Measurements from ENCODE around the gene PARP14. TPM values are rescaled to one million over a fixed set of nuclear protein-coding genes. Genes with fewer than 3 reads are reported as not detected.
"Not testable (repeated sequence)": the region's sequence is repeated elsewhere in the genome, so short reads cannot be mapped to it uniquely, and the experiment has no call there.

PARP14 gene
- total and polyA plus RNA-seq, 4 donors = 13.9 to 40.3 (median 24.7) TPM

DNA sequence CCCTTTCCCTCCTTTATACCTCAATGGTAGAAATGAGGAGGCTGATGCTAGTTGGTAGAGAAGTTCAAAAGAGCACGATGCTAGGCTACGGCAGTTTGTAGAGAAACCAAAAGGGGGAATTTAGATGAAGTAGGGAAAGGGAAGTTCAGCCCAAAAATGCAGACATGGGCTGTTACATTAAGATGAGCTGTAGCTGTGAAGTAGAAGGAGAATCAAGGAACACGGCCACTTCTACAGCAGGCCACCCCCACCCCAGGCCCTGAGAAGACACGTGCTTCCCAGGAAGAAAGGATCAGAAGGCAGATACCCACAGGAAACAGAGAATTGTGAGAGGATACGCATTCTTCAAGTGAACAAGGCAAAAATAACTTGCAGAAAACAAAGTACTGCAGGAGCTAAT, 2.1 kb upstream of the PARP14 start:
- 93% methylated on average over 3 of the region's 5 CpGs for WGBS (ENCODE audit: insufficient coverage)
- H3K36me3 ChIP-seq (ENCODE audit: control insufficient read depth, insufficient read depth, low read length) = no peaks in the 10 kb centered on the region
- peaks cover 22% of the 10 kb centered on the region for H3K27me3 ChIP-seq (ENCODE audit: control insufficient read depth, insufficient read depth, low read length)
- H3K27ac ChIP-seq (ENCODE audit: low read depth, low read length) = no peak overlapping the region
- H3K9me3 ChIP-seq (ENCODE audit: control insufficient read depth, insufficient read depth, low read length) = no peaks in the 10 kb centered on the region
- H3K4me1 ChIP-seq (ENCODE audit: control insufficient read depth, insufficient read depth, low read length) = peaks cover 26% of the 10 kb centered on the region
- DNase-seq (ENCODE audit: low read depth in 4 of 6, low spot score in 6 of 6) = no peak
- no peak overlapping the region for H3K4me3 ChIP-seq (ENCODE audit: low read depth, low read length)

DNA sequence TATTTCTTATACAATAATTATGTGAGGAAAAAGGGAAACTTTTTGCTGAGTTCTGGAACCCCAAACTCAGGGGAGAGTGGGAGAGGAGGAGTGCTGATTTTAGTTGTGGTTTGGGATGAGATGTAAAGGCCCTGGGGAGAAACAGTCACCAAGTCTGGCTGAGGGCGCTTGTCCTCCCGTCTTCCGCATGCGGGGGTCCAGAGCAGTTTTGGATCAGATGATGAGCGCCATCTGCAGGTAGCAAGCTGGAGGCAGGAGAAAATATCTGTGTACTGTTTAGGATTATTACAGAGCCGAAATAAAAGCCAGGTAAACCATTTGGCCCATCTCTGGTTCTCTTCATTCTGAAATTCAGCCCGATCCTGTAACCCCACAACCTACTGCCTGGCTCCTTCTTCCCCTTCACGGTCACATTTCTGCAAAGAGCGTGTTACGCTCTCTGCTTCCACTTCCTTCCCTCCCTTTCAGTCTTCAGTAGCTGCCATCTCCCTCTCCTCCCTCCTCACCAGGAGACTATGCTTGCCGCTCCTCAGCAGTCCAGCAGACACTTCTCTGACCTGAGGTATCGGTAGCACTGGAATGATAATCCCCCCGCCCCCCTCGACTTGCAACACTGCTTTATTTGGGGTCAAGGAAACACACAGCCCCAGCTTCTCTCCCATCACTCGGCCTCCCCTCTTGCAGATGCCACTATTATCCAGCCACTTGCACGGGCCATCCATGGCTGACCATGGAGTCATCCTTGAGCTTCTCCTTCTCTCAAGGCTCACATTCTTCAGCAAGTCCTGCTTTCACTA, 1.4 kb upstream of the PARP14 start:
- Histone ChIP-seq H3K27me3 (ENCODE audit: control insufficient read depth, insufficient read depth, low read length) (peaks cover 22% of the 10 kb centered on the region), H3K9me3 (ENCODE audit: control insufficient read depth, insufficient read depth, low read length) (no peaks in the 10 kb centered on the region), H3K4me3 (ENCODE audit: low read depth, low read length) (peak overlapping the region; percentile 29), H3K27ac (ENCODE audit: low read depth, low read length) (peak overlapping the region; percentile 91), H3K4me1 (ENCODE audit: control insufficient read depth, insufficient read depth, low read length) (peaks cover 26% of the 10 kb centered on the region), H3K36me3 (ENCODE audit: control insufficient read depth, insufficient read depth, low read length) (no peaks in the 10 kb centered on the region)
- 16% methylated on average over 15 of the region's 16 CpGs for WGBS (ENCODE audit: insufficient coverage)
- peak in 4 of 6 donors; percentile 38 to 84 (median 66) for DNase-seq (ENCODE audit: low read depth in 4 of 6, low spot score in 6 of 6)

DNA sequence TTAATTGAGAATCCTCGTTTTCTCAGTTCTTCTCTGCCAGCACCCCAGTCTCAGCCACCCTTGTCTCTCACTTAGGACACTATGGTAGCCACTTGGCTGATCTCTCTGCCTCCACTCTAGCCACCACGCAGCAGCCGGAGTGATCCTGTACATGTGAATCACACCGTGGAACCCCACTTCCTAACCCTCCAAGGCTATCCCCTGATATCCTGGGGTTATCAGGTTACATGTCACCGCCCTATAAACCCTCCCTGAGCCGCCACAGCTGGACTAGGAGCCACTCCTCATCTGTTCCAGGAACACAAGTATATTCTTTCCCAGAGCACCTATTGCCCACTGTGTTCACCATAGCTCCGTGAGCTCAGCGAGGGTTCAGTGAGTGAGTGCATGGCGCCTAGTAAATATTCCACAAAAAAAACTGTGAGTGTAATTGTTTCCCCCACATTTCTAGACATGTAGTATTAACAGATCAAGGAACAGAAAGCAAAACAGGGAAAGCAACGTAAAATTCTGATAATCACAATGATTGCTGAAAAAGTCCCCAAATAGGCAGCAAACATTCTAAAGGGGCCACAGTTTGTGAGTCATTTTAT, 661 bp upstream of the PARP14 start:
- Histone ChIP-seq H3K4me3 (ENCODE audit: low read depth, low read length) (peak overlapping the region; percentile 83), H3K9me3 (ENCODE audit: control insufficient read depth, insufficient read depth, low read length) (no peaks in the 10 kb centered on the region), H3K27ac (ENCODE audit: low read depth, low read length) (peak overlapping the region; percentile 91), H3K4me1 (ENCODE audit: control insufficient read depth, insufficient read depth, low read length) (peaks cover 26% of the 10 kb centered on the region), H3K36me3 (ENCODE audit: control insufficient read depth, insufficient read depth, low read length) (no peaks in the 10 kb centered on the region), H3K27me3 (ENCODE audit: control insufficient read depth, insufficient read depth, low read length) (peaks cover 22% of the 10 kb centered on the region)
- WGBS (ENCODE audit: insufficient coverage) = 48% methylated on average over 7 of the region's 10 CpGs
- peak in 1 of 6 donors; percentile 14 for DNase-seq (ENCODE audit: low read depth in 4 of 6, low spot score in 6 of 6)

DNA sequence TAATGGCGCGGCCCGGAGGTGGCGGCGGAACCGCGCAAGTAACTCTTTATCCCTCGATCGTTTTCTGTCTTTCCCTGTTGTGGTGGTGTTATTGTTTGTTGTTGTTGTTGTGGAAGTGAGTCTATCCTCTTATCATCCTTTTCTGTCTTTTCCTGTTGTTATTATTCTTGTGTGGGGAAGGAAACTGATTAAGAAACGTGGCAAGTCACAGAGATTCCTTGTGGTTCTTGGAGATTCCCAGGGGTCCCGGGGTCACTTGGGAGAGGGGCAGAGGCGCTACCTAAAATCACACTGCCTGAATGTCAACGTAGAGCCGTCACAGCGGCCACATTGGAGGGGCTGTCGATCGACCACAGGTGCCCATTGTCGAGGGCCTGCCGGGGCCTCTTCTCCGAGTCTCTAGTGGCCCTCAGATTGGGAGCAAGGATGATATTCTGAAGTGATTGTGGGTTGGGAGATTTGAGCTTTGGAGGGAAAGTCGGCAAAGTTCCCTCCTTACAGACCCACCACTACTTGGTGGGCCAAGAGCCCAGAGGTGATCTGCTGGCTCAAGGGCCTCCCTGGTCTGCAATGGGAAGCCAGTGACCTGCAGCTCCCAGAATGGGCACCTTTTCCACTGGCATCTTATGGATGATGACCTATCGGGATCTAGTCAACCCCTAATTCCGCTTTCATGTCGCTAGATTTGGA, 790 bp downstream of the PARP14 start:
- peak in 1 of 6 donors; percentile 4 for DNase-seq (ENCODE audit: low read depth in 4 of 6, low spot score in 6 of 6)
- 65% methylated on average over 14 of the region's 24 CpGs for WGBS (ENCODE audit: insufficient coverage)
- Histone ChIP-seq H3K9me3 (ENCODE audit: control insufficient read depth, insufficient read depth, low read length) (no peaks in the 10 kb centered on the region), H3K27ac (ENCODE audit: low read depth, low read length) (no peak overlapping the region), H3K27me3 (ENCODE audit: control insufficient read depth, insufficient read depth, low read length) (peaks cover 22% of the 10 kb centered on the region), H3K4me3 (ENCODE audit: low read depth, low read length) (peak overlapping the region; percentile 83), H3K36me3 (ENCODE audit: control insufficient read depth, insufficient read depth, low read length) (no peaks in the 10 kb centered on the region), H3K4me1 (ENCODE audit: control insufficient read depth, insufficient read depth, low read length) (peaks cover 26% of the 10 kb centered on the region)

DNA sequence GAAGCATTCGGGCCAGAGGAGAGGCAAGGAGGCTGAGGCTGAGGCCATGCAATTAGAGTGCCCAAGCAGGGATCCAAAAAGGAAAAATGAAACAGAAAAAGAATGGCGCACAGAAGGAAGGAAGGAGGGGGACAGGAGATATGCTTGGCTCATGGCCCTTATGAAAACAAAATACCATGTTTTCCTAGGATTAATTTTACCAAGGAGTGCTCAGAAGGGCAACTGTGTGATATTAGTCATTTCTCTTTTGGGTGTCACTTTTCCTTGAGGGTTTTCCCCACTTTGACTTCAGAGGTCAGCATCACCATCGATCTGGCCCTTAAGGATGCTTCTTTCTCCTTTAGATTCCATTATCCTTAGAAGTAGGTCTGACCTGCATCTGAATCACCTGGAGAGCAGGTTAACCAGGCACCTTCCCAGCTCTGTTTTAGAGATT, 1.4 kb downstream of the PARP14 start:
- H3K4me1 ChIP-seq (ENCODE audit: control insufficient read depth, insufficient read depth, low read length) = peaks cover 26% of the 10 kb centered on the region
- H3K27me3 ChIP-seq (ENCODE audit: control insufficient read depth, insufficient read depth, low read length) = peaks cover 22% of the 10 kb centered on the region
- no peak overlapping the region for H3K27ac ChIP-seq (ENCODE audit: low read depth, low read length)
- DNase-seq (ENCODE audit: low read depth in 4 of 6, low spot score in 6 of 6) = no peak
- no peak overlapping the region for H3K4me3 ChIP-seq (ENCODE audit: low read depth, low read length)
- no peaks in the 10 kb centered on the region for H3K9me3 ChIP-seq (ENCODE audit: control insufficient read depth, insufficient read depth, low read length)
- H3K36me3 ChIP-seq (ENCODE audit: control insufficient read depth, insufficient read depth, low read length) = no peaks in the 10 kb centered on the region
- 92% methylated on average over 1 of the region's 3 CpGs for WGBS (ENCODE audit: insufficient coverage)

DNA sequence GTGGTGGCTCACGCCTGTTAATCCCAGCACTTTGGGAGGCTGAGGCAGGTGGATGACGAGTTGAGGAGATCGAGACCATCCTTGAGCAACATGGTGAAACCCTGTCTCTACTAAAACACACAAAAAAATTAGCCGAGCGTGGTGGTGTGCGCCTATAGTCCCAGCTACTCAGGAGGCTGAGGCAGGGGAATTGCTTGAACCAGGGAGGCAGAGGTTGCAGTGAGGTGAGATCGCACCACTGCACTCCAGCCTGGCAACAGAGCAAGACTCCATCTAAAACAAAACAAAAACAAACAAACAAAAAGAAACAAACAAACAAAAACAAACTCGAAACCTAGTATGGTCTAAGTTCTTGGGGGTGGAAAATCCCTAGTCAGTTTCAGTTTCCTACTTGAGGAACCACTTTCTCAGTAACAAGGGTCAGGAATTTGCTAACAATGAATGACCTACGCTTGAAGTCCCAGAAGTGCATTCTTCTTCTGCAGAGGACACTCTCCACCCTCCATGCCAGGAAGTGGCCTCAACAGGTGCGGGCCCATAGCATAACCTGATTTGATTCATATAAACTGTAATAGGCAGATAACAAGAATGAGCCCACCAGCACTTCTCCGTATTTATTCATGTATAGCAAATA, 2.3 kb downstream of the PARP14 start:
- DNase-seq (ENCODE audit: low read depth in 4 of 6, low spot score in 6 of 6); H3K36me3 ChIP-seq (ENCODE audit: control insufficient read depth, insufficient read depth, low read length); H3K4me3 ChIP-seq (ENCODE audit: low read depth, low read length); H3K9me3 ChIP-seq (ENCODE audit: control insufficient read depth, insufficient read depth, low read length); H3K27ac ChIP-seq (ENCODE audit: low read depth, low read length): not testable (repeated sequence)
- 100% methylated on average over 2 of the region's 11 CpGs for WGBS (ENCODE audit: insufficient coverage)
- Histone ChIP-seq H3K4me1 (ENCODE audit: control insufficient read depth, insufficient read depth, low read length) (peaks cover 26% of the 10 kb centered on the region), H3K27me3 (ENCODE audit: control insufficient read depth, insufficient read depth, low read length) (peaks cover 22% of the 10 kb centered on the region)

DNA sequence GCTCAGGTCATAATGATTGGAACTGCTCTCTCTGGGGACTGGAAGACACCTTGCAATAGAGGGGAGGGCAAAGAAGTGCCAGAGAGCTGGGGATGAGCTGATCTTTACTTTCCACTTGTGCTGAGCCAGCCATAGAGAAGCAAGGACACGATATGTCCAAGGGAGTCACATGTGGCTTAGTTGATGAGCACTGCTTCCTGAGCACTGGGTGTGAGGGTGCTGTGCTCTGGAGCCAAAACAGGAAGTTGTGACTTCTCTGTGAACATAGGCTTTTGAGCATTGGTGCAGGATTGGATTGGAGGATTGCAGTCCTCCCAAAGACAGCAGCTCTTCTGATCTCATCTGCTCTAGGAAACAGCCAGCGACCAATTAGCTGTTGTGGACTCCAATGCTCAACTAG, 6.7 kb downstream of the PARP14 start:
- Histone ChIP-seq H3K9me3 (ENCODE audit: control insufficient read depth, insufficient read depth, low read length) (no peaks in the 10 kb centered on the region), H3K27ac (ENCODE audit: low read depth, low read length) (no peak overlapping the region), H3K27me3 (ENCODE audit: control insufficient read depth, insufficient read depth, low read length) (no peaks in the 10 kb centered on the region), H3K36me3 (ENCODE audit: control insufficient read depth, insufficient read depth, low read length) (peaks cover 2% of the 10 kb centered on the region), H3K4me1 (ENCODE audit: control insufficient read depth, insufficient read depth, low read length) (no peaks in the 10 kb centered on the region), H3K4me3 (ENCODE audit: low read depth, low read length) (no peak overlapping the region)
- 94% methylated on average over 2 of the region's 2 CpGs for WGBS (ENCODE audit: insufficient coverage)
- no peak for DNase-seq (ENCODE audit: low read depth in 4 of 6, low spot score in 6 of 6)

DNA sequence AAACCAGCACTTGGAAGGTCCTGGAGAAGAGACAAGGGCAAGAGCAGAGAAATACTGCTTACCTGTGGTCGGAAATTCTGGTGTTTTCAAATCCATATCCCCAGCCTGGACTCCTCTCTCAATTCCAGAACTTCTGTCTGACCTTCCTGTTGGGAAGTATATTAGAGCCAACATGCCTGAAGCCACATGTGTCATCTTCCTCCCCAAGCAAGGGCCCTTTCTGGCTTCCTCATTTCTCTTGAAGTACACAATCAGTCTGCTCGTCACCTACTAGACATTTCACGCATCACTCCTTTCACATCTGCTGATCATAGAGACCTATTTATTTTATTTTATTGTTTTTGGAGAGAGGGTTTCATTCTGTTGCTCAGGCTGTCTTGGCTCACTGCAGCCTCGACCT, 8.4 kb downstream of the PARP14 start:
- peaks cover 2% of the 10 kb centered on the region for H3K36me3 ChIP-seq (ENCODE audit: control insufficient read depth, insufficient read depth, low read length)
- no peak overlapping the region for H3K27ac ChIP-seq (ENCODE audit: low read depth, low read length)
- no peak overlapping the region for H3K4me3 ChIP-seq (ENCODE audit: low read depth, low read length)
- H3K27me3 ChIP-seq (ENCODE audit: control insufficient read depth, insufficient read depth, low read length) = no peaks in the 10 kb centered on the region
- no peaks in the 10 kb centered on the region for H3K4me1 ChIP-seq (ENCODE audit: control insufficient read depth, insufficient read depth, low read length)
- H3K9me3 ChIP-seq (ENCODE audit: control insufficient read depth, insufficient read depth, low read length) = no peaks in the 10 kb centered on the region
- no peak for DNase-seq (ENCODE audit: low read depth in 4 of 6, low spot score in 6 of 6)
- WGBS (ENCODE audit: insufficient coverage) = 100% methylated on average over 1 of the region's 4 CpGs

DNA sequence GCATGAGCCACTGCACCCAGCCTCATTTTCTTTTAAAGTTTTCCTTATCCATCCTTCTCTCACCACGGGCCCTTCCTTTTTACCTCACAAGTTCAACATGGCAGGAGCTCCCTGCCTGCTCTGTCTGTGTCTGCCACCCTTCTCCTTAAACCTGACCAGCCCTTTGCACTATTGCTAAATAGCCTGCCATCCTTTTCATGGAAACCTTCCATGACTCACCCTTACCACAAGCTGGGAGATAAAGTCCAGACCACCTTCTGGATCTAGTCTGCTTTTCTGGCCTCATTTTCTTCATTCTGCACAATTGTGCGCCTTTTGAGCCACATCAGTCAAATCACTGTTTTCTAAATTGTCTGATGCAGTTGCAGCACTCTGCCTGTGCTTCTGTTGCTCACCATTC, 8.9 kb downstream of the PARP14 start:
- Histone ChIP-seq H3K4me1 (ENCODE audit: control insufficient read depth, insufficient read depth, low read length) (no peaks in the 10 kb centered on the region), H3K4me3 (ENCODE audit: low read depth, low read length) (no peak overlapping the region), H3K9me3 (ENCODE audit: control insufficient read depth, insufficient read depth, low read length) (no peaks in the 10 kb centered on the region), H3K36me3 (ENCODE audit: control insufficient read depth, insufficient read depth, low read length) (peaks cover 2% of the 10 kb centered on the region), H3K27ac (ENCODE audit: low read depth, low read length) (no peak overlapping the region), H3K27me3 (ENCODE audit: control insufficient read depth, insufficient read depth, low read length) (no peaks in the 10 kb centered on the region)
- WGBS (ENCODE audit: insufficient coverage) = 93% methylated on average over 2 of the region's 2 CpGs
- no peak for DNase-seq (ENCODE audit: low read depth in 4 of 6, low spot score in 6 of 6)
